ENCODE results near the gene IL17RA. TPM values are rescaled to one million over a fixed set of nuclear protein-coding genes. Genes with fewer than 3 reads are reported as not detected.
"Not testable (repeated sequence)": the region's sequence is repeated elsewhere in the genome, so short reads cannot be mapped to it uniquely, and the experiment has no call there.

Gene IL17RA
- total and polyA plus RNA-seq, 2 donors (not counting 3 experiments of a cell fraction or from before 2014, with no cell fraction given): 13.0 to 19.3 TPM

GRCh38 chr22:17035246-17035645 is 49.6 kb upstream of the IL17RA start:
- H3K9ac ChIP-seq (replicated peaks; ENCODE audit: extremely low read depth, insufficient read depth, low read length): no peak overlapping the region
- no peak overlapping the region for H3K27ac ChIP-seq (ENCODE audit: insufficient read depth, low read depth, low read length)
- no peak overlapping the region for H3K4me3 ChIP-seq (replicated peaks in 1 of 3; ENCODE audit: insufficient read depth in 1 of 3, low read depth in 1 of 3, low read length in 3 of 3)
- no peaks in the 10 kb centered on the region for H3K79me2 ChIP-seq (ENCODE audit: control insufficient read depth, insufficient read depth, low read length)
- no peak overlapping the region for H2AFZ ChIP-seq (ENCODE audit: low read depth, low read length)
- H4K20me1 ChIP-seq (replicated peaks; ENCODE audit: control insufficient read depth, extremely low read depth, insufficient read depth, low read length): no peaks in the 10 kb centered on the region
- no peaks in the 10 kb centered on the region for H3K9me1 ChIP-seq (replicated peaks; ENCODE audit: control insufficient read depth, extremely low read depth, insufficient read depth, low read length)
- no peaks in the 10 kb centered on the region for H3K4me1 ChIP-seq (ENCODE audit: control insufficient read depth, extremely low read depth, insufficient read depth, low read length)
- no peak overlapping the region for H3K4me2 ChIP-seq (ENCODE audit: insufficient read depth, low read length)
- FAIRE-seq (no peak), DNase-seq (ENCODE audit: low read depth, low spot score) (no peak)
- CTCF ChIA-PET: interaction anchor here (1.2 kb wide), 1 partner anchor 23 kb away, joined by 5 read pairs; no protein-coding TSS in a partner anchor
- H3K36me3 ChIP-seq (ENCODE audit: control insufficient read depth in 2 of 2, extremely low read depth in 1 of 2, insufficient read depth in 2 of 2, low read length in 2 of 2): no peaks in the 10 kb centered on the region
- TF ChIP-seq MYC (IDR thresholded peaks at IDR 0.05; ENCODE audit: low read depth, low read length): no peak
- no peak for TF ChIP-seq JUN (IDR thresholded peaks at IDR 0.05; ENCODE audit: borderline replicate concordance, insufficient read depth, insufficient read length, low read depth)
- TF ChIP-seq FOS (IDR thresholded peaks at IDR 0.05; ENCODE audit: borderline replicate concordance, insufficient read depth, low read length): no peak
- TF ChIP-seq GATA2 (IDR thresholded peaks at IDR 0.05; ENCODE audit: insufficient read depth, insufficient read length, low read depth, low read length): no peak
- TF ChIP-seq MAX (IDR thresholded peaks at IDR 0.05; ENCODE audit: insufficient read depth, insufficient read length): no peak
- no peak for TF ChIP-seq POLR2A (IDR thresholded peaks at IDR 0.05; ENCODE audit: low read depth, low read length)
- TF ChIP-seq EZH2 (IDR thresholded peaks at IDR 0.05; ENCODE audit: borderline replicate concordance, low read depth, low read length, severe bottlenecking): no peak
- no peak for TF ChIP-seq CTCF (IDR thresholded peaks at IDR 0.05; ENCODE audit: extremely low read depth in 1 of 2, insufficient read depth in 1 of 2, low read depth in 1 of 2, low read length in 2 of 2)
- no peak for TF ChIP-seq POLR2AphosphoS5 (IDR thresholded peaks at IDR 0.05; ENCODE audit: insufficient read depth, low read depth, low read length)
- intact Hi-C loops (cut with micrococcal nuclease): no loop called here
- H3K9me3 ChIP-seq (replicated peaks; ENCODE audit: control insufficient read depth, insufficient read depth, low read length): no peaks in the 10 kb centered on the region
- H3K27me3 ChIP-seq (ENCODE audit: control insufficient read depth in 2 of 2, insufficient read depth in 2 of 2, low read length in 2 of 2): peaks cover 3 to 9% of the 10 kb centered on the region in 2 experiments
- BruUV-seq (replicated peaks): no TSS peak
- dilution Hi-C loops (cut with MboI; ENCODE audit: extremely low pct_ligation_motif_present, low sequenced_read_pairs): no loop called here
- POLR2A ChIA-PET: no interaction called here

- DNase-seq (ENCODE audit: low read depth, low spot score); BruUV-seq (replicated peaks); H4K20me1 ChIP-seq (replicated peaks; ENCODE audit: control insufficient read depth, extremely low read depth, insufficient read depth, low read length); H3K27ac ChIP-seq (ENCODE audit: insufficient read depth, low read depth, low read length); H3K36me3 ChIP-seq (ENCODE audit: control insufficient read depth in 2 of 2, extremely low read depth in 1 of 2, insufficient read depth in 2 of 2, low read length in 2 of 2); intact Hi-C loops (cut with micrococcal nuclease); H3K4me1 ChIP-seq (ENCODE audit: control insufficient read depth, extremely low read depth, insufficient read depth, low read length); H3K4me3 ChIP-seq (replicated peaks in 1 of 3; ENCODE audit: insufficient read depth in 1 of 3, low read depth in 1 of 3, low read length in 3 of 3); FAIRE-seq; H2AFZ ChIP-seq (ENCODE audit: low read depth, low read length); POLR2A ChIA-PET; H3K79me2 ChIP-seq (ENCODE audit: control insufficient read depth, insufficient read depth, low read length); H3K27me3 ChIP-seq (ENCODE audit: control insufficient read depth in 2 of 2, insufficient read depth in 2 of 2, low read length in 2 of 2); dilution Hi-C loops (cut with MboI; ENCODE audit: extremely low pct_ligation_motif_present, low sequenced_read_pairs); H3K4me2 ChIP-seq (ENCODE audit: insufficient read depth, low read length); H3K9me3 ChIP-seq (replicated peaks; ENCODE audit: control insufficient read depth, insufficient read depth, low read length); H3K9me1 ChIP-seq (replicated peaks; ENCODE audit: control insufficient read depth, extremely low read depth, insufficient read depth, low read length); H3K9ac ChIP-seq (replicated peaks; ENCODE audit: extremely low read depth, insufficient read depth, low read length): not testable (repeated sequence)
- CTCF ChIA-PET: interaction anchor here (1.2 kb wide), 1 partner anchor 22 kb away, joined by 5 read pairs; no protein-coding TSS in a partner anchor
These were observed 48.6 kb upstream of the IL17RA start for GRCh38 chr22:17035976-17036841.
